GM20000 (cell line): ENCODE results near the gene RNASE9.

ENCODE experiments used
- DNase-seq: peaks from one replicate; pipeline ENCODE4 v3.0.0; 2012; ENCODE audit warnings: low spot score
- TF ChIP-seq, protein P1 (sequence below): IDR thresholded peaks from 2 replicates; pipeline ENCODE4 v1.5.1; 2012; ENCODE audit warnings: mild to moderate bottlenecking, control low read depth; ENCODE audit errors: extremely low read depth, missing control alignments

RNASE9 gene

DNA sequence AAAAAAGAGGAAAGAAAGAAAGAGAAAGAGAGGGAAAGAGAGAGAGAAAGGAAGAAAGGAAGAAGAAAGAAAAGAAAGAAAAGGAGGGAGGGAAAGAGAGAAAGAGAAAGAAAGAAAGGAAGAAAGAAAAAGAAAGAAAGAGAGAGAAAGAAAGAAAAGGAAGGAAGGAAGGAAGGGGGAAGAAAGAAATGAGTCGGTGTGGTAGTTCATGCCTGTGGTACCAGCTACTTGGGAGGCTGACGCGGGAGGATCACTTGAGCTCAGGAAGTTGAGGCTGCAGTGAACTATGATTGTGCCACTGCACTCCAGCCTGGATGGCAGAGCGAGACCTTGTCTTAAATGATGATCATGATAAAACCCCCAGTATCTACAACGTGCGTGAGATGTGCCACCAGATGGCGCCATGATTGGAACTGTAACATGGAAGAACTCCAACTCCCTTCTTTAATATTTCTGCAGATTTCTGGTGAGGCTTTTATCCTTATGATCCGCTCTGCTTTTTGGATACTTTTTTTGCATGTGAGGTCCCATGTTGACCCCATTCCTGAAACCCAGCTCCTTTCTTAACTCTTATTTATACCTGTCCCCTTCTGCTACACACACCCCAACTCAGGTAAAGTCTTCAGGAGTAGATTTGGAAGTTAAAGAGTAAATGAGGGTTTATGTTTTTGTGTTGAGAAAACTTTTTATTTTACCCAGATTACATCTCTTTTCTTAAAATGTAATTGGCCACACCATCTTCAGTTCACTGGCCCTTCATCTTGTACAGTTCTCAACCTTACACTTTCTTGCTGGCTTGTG, 29.9 kb downstream of the RNASE9 start:
- TF ChIP-seq, protein P1, sequence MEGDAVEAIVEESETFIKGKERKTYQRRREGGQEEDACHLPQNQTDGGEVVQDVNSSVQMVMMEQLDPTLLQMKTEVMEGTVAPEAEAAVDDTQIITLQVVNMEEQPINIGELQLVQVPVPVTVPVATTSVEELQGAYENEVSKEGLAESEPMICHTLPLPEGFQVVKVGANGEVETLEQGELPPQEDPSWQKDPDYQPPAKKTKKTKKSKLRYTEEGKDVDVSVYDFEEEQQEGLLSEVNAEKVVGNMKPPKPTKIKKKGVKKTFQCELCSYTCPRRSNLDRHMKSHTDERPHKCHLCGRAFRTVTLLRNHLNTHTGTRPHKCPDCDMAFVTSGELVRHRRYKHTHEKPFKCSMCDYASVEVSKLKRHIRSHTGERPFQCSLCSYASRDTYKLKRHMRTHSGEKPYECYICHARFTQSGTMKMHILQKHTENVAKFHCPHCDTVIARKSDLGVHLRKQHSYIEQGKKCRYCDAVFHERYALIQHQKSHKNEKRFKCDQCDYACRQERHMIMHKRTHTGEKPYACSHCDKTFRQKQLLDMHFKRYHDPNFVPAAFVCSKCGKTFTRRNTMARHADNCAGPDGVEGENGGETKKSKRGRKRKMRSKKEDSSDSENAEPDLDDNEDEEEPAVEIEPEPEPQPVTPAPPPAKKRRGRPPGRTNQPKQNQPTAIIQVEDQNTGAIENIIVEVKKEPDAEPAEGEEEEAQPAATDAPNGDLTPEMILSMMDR, result peak; percentile 56
- peak; percentile 59 for DNase-seq

DNA sequence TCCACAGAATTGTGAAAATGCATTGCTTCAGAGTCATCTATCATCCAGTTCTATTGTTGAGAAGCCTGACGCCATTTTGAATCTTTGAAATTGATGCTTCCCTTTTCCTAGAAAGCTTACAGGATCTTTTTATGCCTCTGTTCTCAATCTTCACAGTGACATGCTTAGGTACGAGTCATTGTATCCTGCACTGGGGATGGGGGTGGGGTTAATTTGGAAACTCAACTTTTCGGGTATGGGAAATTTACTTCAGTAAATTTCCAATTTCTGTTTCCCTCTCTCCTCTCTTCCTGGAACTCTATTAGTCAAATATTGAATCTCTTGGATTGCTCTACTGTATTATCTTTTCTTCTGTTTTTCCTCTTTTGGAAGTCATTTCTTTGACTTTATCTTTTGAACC, 31.0 kb downstream of the RNASE9 start:
- TF ChIP-seq, protein P1, result no peak
- DNase-seq, result no peak

DNA sequence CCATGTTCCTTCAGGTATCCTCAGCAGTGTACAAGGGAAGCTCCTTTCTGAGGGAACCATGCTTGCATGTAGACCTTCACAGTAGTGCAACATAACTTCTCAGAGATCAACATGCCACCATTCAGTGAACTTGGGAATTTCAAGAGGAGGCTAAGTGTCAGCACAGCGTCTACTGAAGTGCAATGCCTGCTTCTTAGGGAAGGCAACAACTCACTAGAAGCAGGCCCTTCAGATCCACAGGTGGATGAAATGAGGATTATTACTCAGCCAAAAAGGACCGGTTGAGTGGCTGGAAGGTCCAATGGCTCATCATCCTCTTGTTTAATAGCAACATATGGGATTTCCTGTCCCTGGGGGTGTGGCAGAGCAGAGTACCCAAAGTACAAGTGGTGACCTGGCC, 36.8 kb downstream of the RNASE9 start:
- DNase-seq, result no peak
- TF ChIP-seq, protein P1, result no peak

DNA sequence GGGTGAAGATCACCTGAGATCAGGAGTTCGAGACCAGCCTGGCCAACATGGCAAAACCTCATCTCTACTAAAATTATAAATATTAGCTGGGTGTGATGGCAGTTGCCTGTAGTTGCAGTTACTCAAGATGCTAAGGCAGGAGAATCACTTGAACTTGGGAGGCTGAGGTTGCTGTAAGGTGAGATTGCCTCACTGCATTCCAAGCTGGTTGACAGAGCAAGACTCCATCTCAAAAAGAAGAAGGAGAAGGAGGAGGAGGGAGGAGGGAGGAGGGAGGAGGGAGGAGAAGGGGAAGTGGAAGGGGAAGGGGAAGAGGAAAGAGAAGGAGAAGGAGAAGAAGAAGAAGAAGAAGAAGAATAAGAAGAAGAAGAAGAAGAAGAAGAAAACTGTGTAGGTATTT, 38.5 kb downstream of the RNASE9 start:
- TF ChIP-seq, protein P1, result no peak
- no peak for DNase-seq

DNA sequence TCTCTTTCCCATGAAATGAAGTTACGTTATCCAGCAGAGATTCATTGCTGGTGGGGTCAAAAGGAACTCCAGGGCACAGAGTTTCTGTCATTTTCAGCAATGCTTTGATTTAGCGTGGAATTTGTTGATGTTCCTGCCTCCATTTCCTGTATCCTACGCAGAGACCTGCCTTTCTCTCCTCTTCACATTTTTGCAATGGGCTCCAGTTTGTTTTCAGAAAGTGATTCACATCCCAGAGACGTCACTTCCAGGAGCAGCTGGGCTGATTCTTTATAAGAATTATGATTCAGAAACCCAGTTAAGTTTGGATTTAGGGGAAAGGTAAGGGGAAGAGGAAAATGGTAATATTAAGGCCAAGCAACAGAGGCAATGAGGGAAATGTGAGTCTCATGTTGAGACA, 43.9 kb downstream of the RNASE9 start:
- TF ChIP-seq, protein P1, result no peak
- DNase-seq, result no peak

DNA sequence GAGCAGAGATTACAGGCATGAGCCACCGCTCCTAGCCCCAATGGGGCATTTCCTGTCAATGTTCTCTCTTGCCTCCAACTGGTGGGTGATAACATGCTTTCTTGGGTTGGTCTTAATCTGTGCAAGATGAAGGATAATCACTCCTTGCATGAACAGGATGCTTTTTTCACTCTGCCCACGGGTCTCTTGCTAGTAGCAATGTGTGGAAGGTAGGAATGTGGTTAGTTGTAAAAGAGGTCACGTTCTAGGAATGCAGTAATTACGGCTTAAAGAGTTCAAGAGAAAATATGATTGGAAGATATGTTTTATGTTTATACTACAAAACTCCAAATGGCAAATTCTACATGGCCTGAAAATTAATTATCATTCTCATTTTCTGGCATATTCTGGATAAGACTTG, 45.0 kb downstream of the RNASE9 start:
- no peak for DNase-seq
- TF ChIP-seq, protein P1, result no peak

DNA sequence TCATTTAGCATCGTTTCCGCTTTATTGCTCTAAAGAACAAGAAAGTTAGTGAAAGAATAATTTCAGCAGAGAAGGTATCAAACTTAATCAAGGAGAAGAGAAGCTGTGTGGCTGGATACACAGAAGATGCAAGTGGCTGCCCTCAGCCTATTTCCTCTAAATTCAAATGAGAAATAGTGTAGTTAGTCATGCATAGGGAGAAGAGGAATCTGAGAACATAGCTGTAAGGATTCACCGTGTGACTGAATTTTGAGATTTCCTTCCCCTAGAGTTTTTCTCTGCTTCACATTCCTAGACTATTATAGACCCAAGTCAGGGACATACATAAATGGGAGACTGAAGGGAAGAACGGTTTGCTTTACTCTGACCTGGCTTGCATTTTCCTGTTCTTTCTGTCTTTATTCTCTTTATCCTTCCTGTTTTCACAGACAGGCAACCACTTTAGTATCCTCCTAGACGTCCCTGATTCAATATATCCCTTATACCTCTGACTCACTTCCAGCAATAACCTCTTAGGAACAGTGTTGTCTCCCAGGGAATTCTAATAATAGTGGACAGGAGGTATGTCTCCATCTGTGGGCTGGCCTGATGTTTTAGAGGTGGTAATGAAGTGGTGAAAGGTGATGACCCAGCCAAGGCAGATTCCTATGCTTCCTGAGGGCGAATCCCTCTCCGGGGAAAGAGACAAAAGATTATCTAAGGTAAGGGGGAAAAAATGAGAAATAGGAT, 48.5 kb downstream of the RNASE9 start:
- no peak for DNase-seq

More for the DNA sequence above, 48.5 kb downstream of the RNASE9 start:
- TF ChIP-seq, protein P1, result no peak
